HG03039 (cell line): ENCODE results near the gene FAM193B.

ENCODE experiments used
- ATAC-seq: cut with Tn5 transposase; IDR thresholded peaks from one replicate; pipeline ENCODE4 v1.9.1; 2021; ENCODE audit warnings: mild to moderate bottlenecking, moderate library complexity; ENCODE audit not compliant: unreplicated experiment

FAM193B gene

DNA sequence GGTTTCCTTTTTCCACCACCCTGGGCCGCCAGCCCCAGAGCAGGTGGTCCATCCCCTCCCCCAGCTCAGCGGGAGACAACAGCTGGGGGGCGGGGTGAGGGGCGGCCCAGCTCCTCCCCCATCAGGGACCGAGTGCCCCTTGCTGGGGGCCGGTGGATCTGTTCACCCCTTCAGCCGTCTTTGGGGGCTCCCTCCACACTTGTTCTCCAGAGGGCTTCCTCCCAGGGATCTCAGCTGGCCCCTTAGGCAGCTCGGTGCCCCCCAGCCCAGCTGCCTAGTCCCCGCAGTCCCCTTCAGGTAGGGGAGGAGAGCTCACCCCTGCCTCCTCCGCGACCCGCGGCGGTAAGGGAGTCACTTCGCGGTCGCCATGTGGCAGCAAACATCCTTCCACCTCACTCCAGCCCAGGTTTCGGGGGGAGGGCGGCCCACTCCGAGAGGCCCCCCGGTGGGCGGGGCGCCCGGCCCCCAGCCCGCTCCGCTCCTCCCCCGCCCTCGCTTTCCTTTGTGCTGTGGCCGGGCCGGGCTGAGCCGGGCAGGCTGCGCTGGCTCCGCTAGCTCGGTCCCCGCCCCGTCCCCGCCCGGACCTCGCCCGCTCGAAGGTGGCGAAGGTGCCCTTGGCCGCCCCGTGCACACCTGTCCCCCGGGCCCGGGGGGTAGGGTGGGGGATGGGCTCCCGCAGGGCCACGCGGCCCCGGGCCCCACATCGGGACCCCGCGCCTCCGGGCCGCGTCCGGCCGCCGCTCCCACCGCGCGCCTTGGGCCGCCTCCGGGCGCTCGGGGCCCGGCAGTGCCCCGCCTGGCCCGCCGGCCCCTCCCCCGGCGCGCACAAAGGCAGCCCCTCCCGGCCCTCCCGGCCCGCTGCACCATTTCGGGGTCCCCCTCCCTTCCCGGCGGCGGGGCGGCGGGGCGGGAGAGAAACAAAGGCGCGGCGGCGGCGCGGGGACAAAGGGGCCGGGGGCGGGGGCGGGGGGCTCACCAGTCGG lies 81.6 kb downstream of the FAM193B start:
- ATAC-seq = no peak

GRCh38 chr5:177471610-177472356 lies 82.6 kb downstream of the FAM193B start:
- ATAC-seq = no peak

DNA sequence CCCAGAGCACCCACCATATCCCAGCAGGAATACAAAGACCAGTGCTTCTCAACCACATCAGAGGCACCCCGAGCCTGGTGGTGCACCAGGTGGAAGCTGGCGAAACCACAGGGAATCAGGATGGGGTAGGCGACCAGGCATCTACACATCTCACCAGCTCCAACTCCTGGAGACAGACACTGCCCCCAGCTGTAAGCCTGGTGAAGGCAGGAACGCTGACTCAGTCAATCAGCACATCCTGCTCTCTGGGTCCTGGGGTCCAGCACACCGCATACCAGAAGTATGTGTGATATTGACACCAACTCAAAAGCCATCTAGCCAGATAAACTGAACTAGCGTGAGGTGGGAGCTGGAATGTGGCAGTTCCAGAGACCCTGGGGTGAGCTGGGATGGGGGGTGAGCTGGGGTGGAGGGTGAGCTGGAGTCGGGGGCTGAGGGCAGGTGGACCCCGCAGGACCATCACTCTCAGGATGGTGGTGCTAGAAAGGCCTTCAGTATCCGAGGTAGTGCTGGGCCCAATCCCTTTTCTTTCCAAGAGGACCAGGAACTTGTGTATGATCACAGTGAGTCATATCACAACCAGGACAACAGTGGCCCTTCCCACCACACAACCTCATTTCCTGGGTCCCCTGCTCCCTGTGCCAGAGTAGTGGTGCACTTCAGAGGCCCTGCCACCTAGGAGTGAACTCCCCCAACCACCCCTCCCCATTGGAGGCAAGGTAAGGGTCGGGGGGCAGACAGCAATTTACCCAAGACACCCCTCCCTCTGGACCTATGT lies 83.4 kb downstream of the FAM193B start:
- ATAC-seq = no peak
